GM18909 (cell line): Measurements from ENCODE around the gene RANBP17.
"Not testable (repeated sequence)": the region's sequence is repeated elsewhere in the genome, so short reads cannot be mapped to it uniquely, and the experiment has no call there.

Experiments
- ATAC-seq: cut with Tn5 transposase; IDR thresholded peaks from one replicate; pipeline ENCODE4 v1.9.1; 2021; ENCODE audit warnings: mild to moderate bottlenecking; ENCODE audit not compliant: unreplicated experiment, poor library complexity

The RANBP17 gene

GRCh38 chr5:170861917-170862766, at the start of gene RANBP17:
Gene RANBP17 (plus strand): TSS chr5:170862018.
- no peak for ATAC-seq

GRCh38 chr5:170813231-170813630, 48.6 kb upstream of the RANBP17 start:
- ATAC-seq = no peak

- no peak for ATAC-seq
Measured at GRCh38 chr5:170817195-170817594, 44.6 kb upstream of the RANBP17 start.

GRCh38 chr5:170818232-170818631, 43.6 kb upstream of the RANBP17 start:
- ATAC-seq = no peak

GRCh38 chr5:170819824-170820223, 42.0 kb upstream of the RANBP17 start:
- no peak for ATAC-seq

GRCh38 chr5:170821257-170821800, 40.5 kb upstream of the RANBP17 start:
- ATAC-seq = no peak

GRCh38 chr5:170826117-170826516, 35.7 kb upstream of the RANBP17 start:
- ATAC-seq = no peak

GRCh38 chr5:170832241-170832640, 29.6 kb upstream of the RANBP17 start:
- ATAC-seq = no peak

- not testable (repeated sequence) for ATAC-seq
Measured at GRCh38 chr5:170833981-170834380, 27.8 kb upstream of the RANBP17 start.

GRCh38 chr5:170836226-170836625, 25.6 kb upstream of the RANBP17 start:
- ATAC-seq = no peak

GRCh38 chr5:170843870-170844269, 17.9 kb upstream of the RANBP17 start:
- no peak for ATAC-seq

GRCh38 chr5:170844651-170845050, 17.2 kb upstream of the RANBP17 start:
- ATAC-seq = no peak

- ATAC-seq = no peak
Measured at GRCh38 chr5:170846416-170846815, 15.4 kb upstream of the RANBP17 start.

- no peak for ATAC-seq
Measured at GRCh38 chr5:170846846-170847245, 15.0 kb upstream of the RANBP17 start.

- no peak for ATAC-seq
Measured at GRCh38 chr5:170848033-170848432, 13.8 kb upstream of the RANBP17 start.

GRCh38 chr5:170849374-170849773, 12.4 kb upstream of the RANBP17 start:
- no peak for ATAC-seq

- ATAC-seq = no peak
Measured at GRCh38 chr5:170854566-170854965, 7.3 kb upstream of the RANBP17 start.

GRCh38 chr5:170857066-170857465, 4.8 kb upstream of the RANBP17 start:
- no peak for ATAC-seq

GRCh38 chr5:170860415-170860814, 1.4 kb upstream of the RANBP17 start:
- ATAC-seq = no peak

GRCh38 chr5:170860818-170861666, 776 bp upstream of the RANBP17 start:
- ATAC-seq = no peak

GRCh38 chr5:170861667-170861916, 226 bp upstream of the RANBP17 start:
- ATAC-seq = no peak
